Measurements from ENCODE around the gene APLF. TPM values are rescaled to one million over a fixed set of nuclear protein-coding genes. Genes with fewer than 3 reads are reported as not detected.

The APLF gene
- total RNA-seq, 2 experiments from 2014 or later = 6.1 to 7.6 TPM

DNA sequence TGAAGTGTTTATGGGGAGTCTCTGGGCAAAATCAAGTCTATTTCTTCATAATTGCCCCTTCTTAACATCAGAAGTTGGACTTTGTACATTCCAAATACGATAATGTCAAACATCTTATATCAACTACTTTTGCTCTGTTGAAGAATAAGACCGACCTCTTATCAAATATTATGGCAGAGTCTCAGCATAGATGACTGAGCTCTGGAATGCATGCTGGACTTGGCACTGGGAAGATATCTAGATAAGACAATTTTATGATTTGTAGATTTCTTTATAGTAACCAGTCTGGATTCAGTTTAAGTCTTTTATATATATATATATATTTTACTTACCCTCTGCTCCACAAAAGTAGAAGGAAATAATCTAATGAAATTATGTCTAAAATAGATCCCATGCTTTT is 8.2 kb downstream of the APLF start:
- Histone ChIP-seq H3K9me3 (ENCODE audit: low read length) (no peaks in the 10 kb centered on the region), H4K20me1 (ENCODE audit: insufficient read depth, low read length) (no peaks in the 10 kb centered on the region), H3K9me2 (ENCODE audit: insufficient read depth, low read length) (no peaks in the 10 kb centered on the region), H3K36me3 (ENCODE audit: insufficient read depth, low read length) (no peaks in the 10 kb centered on the region), H3K4me1 (ENCODE audit: insufficient read depth, low read length, poor library complexity, severe bottlenecking) (no peaks in the 10 kb centered on the region), H2AFZ (ENCODE audit: low read length) (no peak overlapping the region), H3K27ac (ENCODE audit: low read depth, low read length, poor library complexity, severe bottlenecking) (no peak overlapping the region), H3K4me3 (ENCODE audit: low read depth, low read length, poor library complexity, severe bottlenecking) (no peak overlapping the region), H3K4me2 (ENCODE audit: low read length) (no peak overlapping the region), H3K79me2 (ENCODE audit: insufficient read depth, low read depth, low read length) (no peaks in the 10 kb centered on the region; the same call in 1 of the 2 replicates)
- DNase-seq (ENCODE audit: low spot score) = no peak
- intact Hi-C loops (cut with micrococcal nuclease; ENCODE audit: unreplicated experiment) = no loop called here
- BruUV-seq (replicated peaks) = no TSS peak
- ChIA-PET POLR2A (interaction anchor here (0.6 to 1.7 kb wide), 3 partner anchors 9 to 306 kb away, joined by 3 read pairs; no protein-coding TSS in a partner anchor), CTCF (ENCODE audit: unreplicated experiment) (no interaction called here)
- TF ChIP-seq, protein P1, sequence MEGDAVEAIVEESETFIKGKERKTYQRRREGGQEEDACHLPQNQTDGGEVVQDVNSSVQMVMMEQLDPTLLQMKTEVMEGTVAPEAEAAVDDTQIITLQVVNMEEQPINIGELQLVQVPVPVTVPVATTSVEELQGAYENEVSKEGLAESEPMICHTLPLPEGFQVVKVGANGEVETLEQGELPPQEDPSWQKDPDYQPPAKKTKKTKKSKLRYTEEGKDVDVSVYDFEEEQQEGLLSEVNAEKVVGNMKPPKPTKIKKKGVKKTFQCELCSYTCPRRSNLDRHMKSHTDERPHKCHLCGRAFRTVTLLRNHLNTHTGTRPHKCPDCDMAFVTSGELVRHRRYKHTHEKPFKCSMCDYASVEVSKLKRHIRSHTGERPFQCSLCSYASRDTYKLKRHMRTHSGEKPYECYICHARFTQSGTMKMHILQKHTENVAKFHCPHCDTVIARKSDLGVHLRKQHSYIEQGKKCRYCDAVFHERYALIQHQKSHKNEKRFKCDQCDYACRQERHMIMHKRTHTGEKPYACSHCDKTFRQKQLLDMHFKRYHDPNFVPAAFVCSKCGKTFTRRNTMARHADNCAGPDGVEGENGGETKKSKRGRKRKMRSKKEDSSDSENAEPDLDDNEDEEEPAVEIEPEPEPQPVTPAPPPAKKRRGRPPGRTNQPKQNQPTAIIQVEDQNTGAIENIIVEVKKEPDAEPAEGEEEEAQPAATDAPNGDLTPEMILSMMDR (conservative IDR thresholded peaks at IDR 0.05; ENCODE audit: low read length) = no peak
- TF ChIP-seq EZH2phosphoT487 (IDR thresholded peaks at IDR 0.05; ENCODE audit: borderline replicate concordance, low read depth, low read length) = no peak

DNA sequence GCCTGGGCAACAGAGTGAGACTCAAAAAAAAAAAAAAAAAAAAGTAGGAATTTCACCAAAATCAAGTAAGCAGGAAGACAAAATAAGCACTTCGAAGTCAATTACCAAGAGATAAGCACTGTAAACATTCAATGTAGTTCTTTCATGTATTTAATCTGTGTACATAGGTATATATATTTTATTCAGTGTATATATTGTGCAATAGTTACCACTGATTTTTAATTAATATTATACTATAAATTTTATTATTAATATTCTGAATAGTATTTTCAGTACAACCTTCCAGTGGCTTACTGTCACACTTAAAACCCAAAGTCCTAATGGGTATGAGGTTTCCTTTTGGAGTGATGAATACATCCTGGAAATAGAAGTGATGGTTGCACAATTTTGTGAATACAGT is 9.1 kb downstream of the APLF start:
- H3K4me3 ChIP-seq (ENCODE audit: low read depth, low read length, poor library complexity, severe bottlenecking) = no peak overlapping the region
- CTCF ChIA-PET (ENCODE audit: unreplicated experiment) = no interaction called here
- H3K36me3 ChIP-seq (ENCODE audit: insufficient read depth, low read length) = no peaks in the 10 kb centered on the region
- no TSS peak for BruUV-seq (replicated peaks)
- POLR2A ChIA-PET = interaction anchor here (1.7 kb wide), 1 partner anchor 13 kb away, joined by 3 read pairs; no protein-coding TSS in a partner anchor
- H3K4me2 ChIP-seq (ENCODE audit: low read length) = no peak overlapping the region
- no peak overlapping the region for H3K27ac ChIP-seq (ENCODE audit: low read depth, low read length, poor library complexity, severe bottlenecking)
- no peak for DNase-seq (ENCODE audit: low spot score)
- no peaks in the 10 kb centered on the region for H4K20me1 ChIP-seq (ENCODE audit: insufficient read depth, low read length)
- no peaks in the 10 kb centered on the region for H3K4me1 ChIP-seq (ENCODE audit: insufficient read depth, low read length, poor library complexity, severe bottlenecking)
- H3K79me2 ChIP-seq (ENCODE audit: insufficient read depth, low read depth, low read length) = no peaks in the 10 kb centered on the region
- TF ChIP-seq, protein P1 (conservative IDR thresholded peaks at IDR 0.05; ENCODE audit: low read length) = no peak
- TF ChIP-seq EZH2phosphoT487 (IDR thresholded peaks at IDR 0.05; ENCODE audit: borderline replicate concordance, low read depth, low read length) = no peak
- H3K9me3 ChIP-seq (ENCODE audit: low read length) = no peaks in the 10 kb centered on the region
- no peak overlapping the region for H2AFZ ChIP-seq (ENCODE audit: low read length)
- intact Hi-C loops (cut with micrococcal nuclease; ENCODE audit: unreplicated experiment) = no loop called here
- no peaks in the 10 kb centered on the region for H3K9me2 ChIP-seq (ENCODE audit: insufficient read depth, low read length)

DNA sequence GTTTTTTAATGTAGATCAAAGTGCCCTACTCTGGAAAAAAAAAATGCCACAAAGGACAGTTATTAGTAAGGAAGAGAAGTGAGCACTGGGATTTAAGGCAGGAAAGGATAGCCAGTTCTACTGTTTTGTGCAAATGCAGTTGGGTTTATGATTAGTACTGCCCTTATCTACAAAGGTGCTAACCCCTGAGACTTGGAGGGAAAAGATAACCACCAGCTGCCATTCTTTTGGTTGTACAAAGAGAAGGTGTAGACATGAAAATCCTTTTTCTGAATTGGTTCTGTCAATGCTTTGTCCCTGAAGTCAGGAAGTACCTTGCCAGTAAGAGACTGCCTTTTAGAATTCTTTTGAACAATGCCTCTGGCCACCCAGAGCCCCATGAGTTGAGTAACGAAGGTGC is 11.3 kb downstream of the APLF start:
- Histone ChIP-seq H3K36me3 (ENCODE audit: insufficient read depth, low read length) (no peaks in the 10 kb centered on the region), H3K4me3 (ENCODE audit: low read depth, low read length, poor library complexity, severe bottlenecking) (no peak overlapping the region), H3K4me1 (ENCODE audit: insufficient read depth, low read length, poor library complexity, severe bottlenecking) (no peaks in the 10 kb centered on the region), H3K9me2 (ENCODE audit: insufficient read depth, low read length) (no peaks in the 10 kb centered on the region), H3K79me2 (ENCODE audit: insufficient read depth, low read depth, low read length) (no peaks in the 10 kb centered on the region), H2AFZ (ENCODE audit: low read length) (no peak overlapping the region), H4K20me1 (ENCODE audit: insufficient read depth, low read length) (no peaks in the 10 kb centered on the region), H3K27ac (ENCODE audit: low read depth, low read length, poor library complexity, severe bottlenecking) (no peak overlapping the region), H3K9me3 (ENCODE audit: low read length) (no peaks in the 10 kb centered on the region), H3K4me2 (ENCODE audit: low read length) (no peak overlapping the region)
- CTCF ChIA-PET (ENCODE audit: unreplicated experiment) = no interaction called here
- intact Hi-C loops (cut with micrococcal nuclease; ENCODE audit: unreplicated experiment) = no loop called here
- no peak for TF ChIP-seq EZH2phosphoT487 (IDR thresholded peaks at IDR 0.05; ENCODE audit: borderline replicate concordance, low read depth, low read length)
- TF ChIP-seq, protein P1 (conservative IDR thresholded peaks at IDR 0.05; ENCODE audit: low read length) = no peak
- POLR2A ChIA-PET = no interaction called here
- DNase-seq (ENCODE audit: low spot score) = no peak
- no TSS peak for BruUV-seq (replicated peaks)

All from OCI-LY7 (cell line).